ENCODE results near the gene KCNQ5. TPM values are rescaled to one million over a fixed set of nuclear protein-coding genes. Genes with fewer than 3 reads are reported as not detected.

Gene KCNQ5
- total RNA-seq, 2 experiments from 2014 or later = 2.1 to 2.5 TPM

DNA sequence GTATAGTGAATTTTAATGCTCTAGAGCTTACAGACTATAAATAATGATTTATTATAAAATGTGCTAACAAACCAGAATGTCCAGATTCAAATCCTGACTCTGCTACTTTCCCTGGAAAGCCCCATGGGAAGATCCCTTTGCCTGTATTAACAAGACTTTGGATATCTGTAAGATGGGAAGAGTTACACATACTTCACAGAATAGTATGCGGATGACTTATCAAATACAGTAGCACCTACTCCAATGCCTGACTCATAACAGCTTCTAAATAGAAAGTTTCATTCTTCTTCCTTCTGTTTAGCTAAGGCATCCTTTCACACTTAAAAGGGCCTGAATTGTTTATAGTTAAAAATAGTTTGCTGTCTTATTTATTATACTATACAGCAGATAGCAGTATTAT is 166.3 kb downstream of the KCNQ5 start:
- H3K27ac Mint-ChIP-seq = no peak overlapping the region
- no peak for TF ChIP-seq CTCF (IDR thresholded peaks at IDR 0.05)
- Histone ChIP-seq H3K4me1 (ENCODE audit: insufficient read depth, low read length) (no peaks in the 10 kb centered on the region), H3K27me3 (ENCODE audit: control insufficient read depth in 1 of 2, insufficient read depth in 2 of 2, low read length in 2 of 2) (no peaks in the 10 kb centered on the region), H3K36me3 (ENCODE audit: insufficient read depth, low read length) (no peaks in the 10 kb centered on the region), H3K9me3 (ENCODE audit: control insufficient read depth in 1 of 2, insufficient read depth in 1 of 2, low read length in 2 of 2) (no peaks in the 10 kb centered on the region), H3K27ac (ENCODE audit: low read depth in 1 of 2, low read length in 2 of 2) (no peak overlapping the region), H3K4me3 (ENCODE audit: low read length) (no peak overlapping the region)
- intact Hi-C loops (cut with DNase I, micrococcal nuclease) = no loop called here
- no peaks in the 10 kb centered on the region for H3K9me3 Mint-ChIP-seq
- no peaks in the 10 kb centered on the region for H3K4me1 Mint-ChIP-seq (ENCODE audit: low read depth)
- no peaks in the 10 kb centered on the region for H3K27me3 Mint-ChIP-seq
- no peaks in the 10 kb centered on the region for H3K36me3 Mint-ChIP-seq (ENCODE audit: low read depth)
- ATAC-seq (ENCODE audit: poor library complexity) (no peak), DNase-seq (no peak)
- POLR2A ChIA-PET = no interaction called here
- CTCF ChIA-PET = no interaction called here
- H3K4me3 Mint-ChIP-seq = no peak overlapping the region

DNA sequence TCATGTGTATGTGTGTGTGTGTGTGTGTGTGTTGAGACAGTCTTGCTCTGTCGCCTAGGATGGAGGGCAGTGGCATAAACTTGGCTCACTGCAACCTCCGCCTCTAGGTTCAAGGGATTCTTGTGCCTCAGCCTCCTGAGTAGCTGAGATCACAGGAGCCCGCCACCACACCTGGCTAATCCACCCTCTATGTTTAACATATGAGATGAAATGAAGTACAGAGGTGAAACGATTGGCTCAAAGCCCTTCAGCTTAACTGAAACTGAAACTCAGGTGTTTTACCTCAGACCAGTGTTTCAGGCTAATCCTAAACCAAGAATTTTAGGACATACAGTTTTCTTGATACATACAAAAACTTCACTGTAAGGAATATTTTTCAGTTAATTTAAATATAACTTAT is 167.3 kb downstream of the KCNQ5 start:
- H3K27ac ChIP-seq (ENCODE audit: low read depth in 1 of 2, low read length in 2 of 2) = no peak overlapping the region
- POLR2A ChIA-PET = no interaction called here
- TF ChIP-seq CTCF (IDR thresholded peaks at IDR 0.05) = no peak
- Mint-ChIP-seq H3K4me1 (ENCODE audit: low read depth) (no peaks in the 10 kb centered on the region), H3K27me3 (no peaks in the 10 kb centered on the region), H3K4me3 (no peak overlapping the region), H3K36me3 (ENCODE audit: low read depth) (no peaks in the 10 kb centered on the region), H3K27ac (no peak overlapping the region), H3K9me3 (no peaks in the 10 kb centered on the region)
- no peaks in the 10 kb centered on the region for H3K4me1 ChIP-seq (ENCODE audit: insufficient read depth, low read length)
- ATAC-seq (ENCODE audit: poor library complexity) (no peak), DNase-seq (no peak)
- intact Hi-C loops (cut with DNase I, micrococcal nuclease) = no loop called here
- CTCF ChIA-PET = no interaction called here
- no peak overlapping the region for H3K4me3 ChIP-seq (ENCODE audit: low read length)
- no peaks in the 10 kb centered on the region for H3K27me3 ChIP-seq (ENCODE audit: control insufficient read depth in 1 of 2, insufficient read depth in 2 of 2, low read length in 2 of 2)
- no peaks in the 10 kb centered on the region for H3K9me3 ChIP-seq (ENCODE audit: control insufficient read depth in 1 of 2, insufficient read depth in 1 of 2, low read length in 2 of 2)
- H3K36me3 ChIP-seq (ENCODE audit: insufficient read depth, low read length) = no peaks in the 10 kb centered on the region

GRCh38 chr6:72792692-72793091 is 170.8 kb downstream of the KCNQ5 start:
- no peak for TF ChIP-seq CTCF (IDR thresholded peaks at IDR 0.05)
- ChIA-PET POLR2A (no interaction called here), CTCF (no interaction called here)
- Mint-ChIP-seq H3K27me3 (no peaks in the 10 kb centered on the region), H3K36me3 (ENCODE audit: low read depth) (no peaks in the 10 kb centered on the region), H3K9me3 (no peaks in the 10 kb centered on the region), H3K27ac (no peak overlapping the region), H3K4me3 (no peak overlapping the region), H3K4me1 (ENCODE audit: low read depth) (no peaks in the 10 kb centered on the region)
- DNase-seq (no peak), ATAC-seq (ENCODE audit: poor library complexity) (no peak)
- Histone ChIP-seq H3K27ac (ENCODE audit: low read depth in 1 of 2, low read length in 2 of 2) (no peak overlapping the region), H3K36me3 (ENCODE audit: insufficient read depth, low read length) (no peaks in the 10 kb centered on the region), H3K9me3 (ENCODE audit: control insufficient read depth in 1 of 2, insufficient read depth in 1 of 2, low read length in 2 of 2) (no peaks in the 10 kb centered on the region), H3K27me3 (ENCODE audit: control insufficient read depth in 1 of 2, insufficient read depth in 2 of 2, low read length in 2 of 2) (no peaks in the 10 kb centered on the region), H3K4me3 (ENCODE audit: low read length) (no peak overlapping the region), H3K4me1 (ENCODE audit: insufficient read depth, low read length) (no peaks in the 10 kb centered on the region)
- intact Hi-C loops (cut with DNase I, micrococcal nuclease) = no loop called here

Data from CD4-positive, alpha-beta T cell (primary cell).